HCT116 (cell line): Measurements from ENCODE around the gene NLRC5. TPM values are rescaled to one million over a fixed set of nuclear protein-coding genes. Genes with fewer than 3 reads are reported as not detected.

Experiments
- ATAC-seq: fragments of 200-7000 bp; cut with Tn5 transposase; 2 replicates; pipeline ENCODE4 v1.9.1; 2020; ENCODE audit warnings: mild to moderate bottlenecking, moderate library complexity
- BruUV-seq: library from RNA; stranded (reverse); fragments of 400-500 nt; replicated peaks from 2 replicates; lab custom pipeline; 2021; lab: Mats Ljungman, UMichigan
- CTCF ChIA-PET: fragments of 300-600 bp; sonication (Branson Sonifier 250); formaldehyde crosslinking; loops from one replicate; lab custom pipeline; 2021; ENCODE audit warnings: antibody characterized with exemption; lab: Charles Lee
- POLR2A ChIA-PET: fragments of 300-600, 350-600 bp; sonication (Branson Sonifier 250); formaldehyde crosslinking; loops from one replicate; lab custom pipeline; 2021; ENCODE audit warnings: antibody characterized with exemption; lab: Charles Lee
- RAD21 ChIA-PET, 2 experiments: fragments of 300-600 bp; sonication (Branson Sonifier 250); formaldehyde crosslinking; loops; one replicate each; lab custom pipeline; 2023; ENCODE audit warnings: low total read pairs in 2 of 2; ENCODE audit not compliant: uncharacterized antibody in 2 of 2, unreplicated experiment in 2 of 2, low non-redundant PET in 1 of 2; lab: Charles Lee
- DNase-seq: peaks from one replicate; pipeline ENCODE4 v3.0.0-alpha.2; 2010; ENCODE audit warnings: low read depth, low spot score
- H2AFZ ChIP-seq: fragments of 200-600 bp; shearing (Covaris generic), sonication (generic); 2 replicates; pipeline ENCODE4 v1.6.1; 2017; ENCODE audit warnings: low read depth, mixed run types, mixed read lengths, antibody characterized with exemption, low read length; ENCODE audit not compliant: poor library complexity, severe bottlenecking
- H3K27ac ChIP-seq: 2 replicates; pipeline ENCODE4 v1.5.1; 2012; ENCODE audit warnings: low read depth, low read length
- H3K27me3 ChIP-seq: fragments of 200-600 bp; sonication (generic); 2 replicates; pipeline ENCODE4 v1.6.1; 2016; ENCODE audit warnings: mixed run types, low read length, mixed read lengths; ENCODE audit not compliant: insufficient read depth
- H3K36me3 ChIP-seq, 2 experiments: fragments of 200-500 bp in 1 of 2; fragments of 200-600 bp in 1 of 2; sonication (Bioruptor generic) in 1 of 2; sonication (generic) in 1 of 2; 2 replicates each; pipeline versions ENCODE4 v1.5.1 to v1.6.1; 2014 to 2016; ENCODE audit warnings: low read length in 2 of 2, inconsistent platforms in 1 of 2, mixed read lengths in 1 of 2, mixed run types in 1 of 2; ENCODE audit not compliant: insufficient read depth in 2 of 2, control insufficient read depth in 1 of 2
- H3K4me1 ChIP-seq, 2 experiments: fragments of 200-600 bp in 1 of 2; sonication (generic) in 1 of 2; 2 replicates each; pipeline versions ENCODE4 v1.5.1 to v1.6.1; 2012 to 2017; ENCODE audit warnings: low read length in 2 of 2, inconsistent platforms in 1 of 2, mild to moderate bottlenecking in 1 of 2, mixed read lengths in 1 of 2, mixed run types in 1 of 2, moderate library complexity in 1 of 2; ENCODE audit not compliant: insufficient read depth in 2 of 2, control insufficient read depth in 1 of 2
- H3K4me2 ChIP-seq: fragments of 200-600 bp; sonication (generic); 2 replicates; pipeline ENCODE4 v1.6.1; 2017; ENCODE audit warnings: mixed run types, low read length, mixed read lengths
- H3K4me3 ChIP-seq, 2 experiments: fragments of 200-600 bp in 1 of 2; sonication (generic) in 1 of 2; replicated peaks in 1 of 2; 2 replicates each; pipeline ENCODE4 v1.5.1; 2011 to 2016; ENCODE audit warnings: low read length in 2 of 2, control low read depth in 1 of 2, low read depth in 1 of 2, mild to moderate bottlenecking in 1 of 2, mixed read lengths in 1 of 2, mixed run types in 1 of 2
- H3K79me2 ChIP-seq: fragments of 200-600 bp; sonication (generic); 2 replicates; pipeline ENCODE4 v1.6.1; 2017; ENCODE audit warnings: mild to moderate bottlenecking, mixed run types, low read length, moderate library complexity, mixed read lengths; ENCODE audit not compliant: insufficient read depth
- H3K9ac ChIP-seq: fragments of 200-600 bp; sonication (generic); 2 replicates; pipeline ENCODE4 v1.6.1; 2016; ENCODE audit warnings: low read length, mixed read lengths
- H3K9me2 ChIP-seq: fragments of 200-600 bp; sonication (generic), shearing (Covaris generic); 2 replicates; pipeline ENCODE4 v1.6.1; 2017; ENCODE audit warnings: mixed run types, mild to moderate bottlenecking, moderate library complexity; ENCODE audit not compliant: insufficient read depth
- H3K9me3 ChIP-seq, 2 experiments: fragments of 200-500 bp in 1 of 2; fragments of 200-600 bp in 1 of 2; sonication (Bioruptor generic) in 1 of 2; sonication (generic) in 1 of 2; 2 replicates each; pipeline ENCODE4 v1.6.1; 2014 to 2017; ENCODE audit warnings: low read length in 2 of 2, mixed read lengths in 2 of 2, inconsistent platforms in 1 of 2, low read depth in 1 of 2, mild to moderate bottlenecking in 1 of 2, mixed run types in 1 of 2, moderate library complexity in 1 of 2; ENCODE audit not compliant: control insufficient read depth in 1 of 2, insufficient read depth in 1 of 2
- H4K20me1 ChIP-seq: fragments of 200-600 bp; sonication (generic), shearing (Covaris generic); 2 replicates; pipeline ENCODE4 v1.6.1; 2017; ENCODE audit warnings: mixed run types, mild to moderate bottlenecking, moderate library complexity; ENCODE audit not compliant: insufficient read depth
- CEBPB ChIP-seq: IDR thresholded peaks from 2 replicates; pipeline ENCODE4 v1.6.1; 2012; ENCODE audit warnings: low read depth
- EGR1 ChIP-seq: IDR thresholded peaks from 2 replicates; pipeline ENCODE4 v1.6.1; 2012; ENCODE audit warnings: low read depth
- ELF1 ChIP-seq: IDR thresholded peaks from 2 replicates; pipeline ENCODE4 v1.6.1; 2012; ENCODE audit warnings: low read depth, borderline replicate concordance
- FOSL1 ChIP-seq: IDR thresholded peaks from 2 replicates; pipeline ENCODE4 v1.6.1; 2012; ENCODE audit warnings: low read depth
- POLR2A ChIP-seq: IDR thresholded peaks from 2 replicates; pipeline ENCODE4 v1.7.0; 2011; ENCODE audit warnings: borderline replicate concordance; ENCODE audit not compliant: insufficient read depth, insufficient read length; ENCODE audit errors: extremely low read depth
- SIN3A ChIP-seq: IDR thresholded peaks from 2 replicates; pipeline ENCODE4 v1.6.1; 2012; ENCODE audit warnings: low read depth
- SP1 ChIP-seq: IDR thresholded peaks from 2 replicates; pipeline ENCODE4 v1.6.1; 2012; ENCODE audit warnings: low read depth
- intact Hi-C: fragments of 100-400 bp; cut with micrococcal nuclease; formaldehyde crosslinking; loops from 2 replicates; pipeline ENCODE4 v1.10.0; 2022
- total RNA-seq: library from RNA; stranded (reverse); gene quantifications from one replicate; pipeline ENCODE4 v1.2.1, GENCODE V29; 2021; ENCODE audit not compliant: unreplicated experiment
- TF ChIP-seq, protein P1 (sequence below): IDR thresholded peaks from 2 replicates; pipeline ENCODE4 v1.6.1; 2012
- TF ChIP-seq, protein P2 (sequence below): IDR thresholded peaks from 2 replicates; pipeline ENCODE4 v1.6.1; 2012
- TF ChIP-seq, protein P3 (sequence below): IDR thresholded peaks from 2 replicates; pipeline ENCODE4 v1.6.1; 2012; ENCODE audit warnings: low read depth

NLRC5 gene
- total RNA-seq, 1 experiment from 2014 or later: 10.4 TPM

DNA sequence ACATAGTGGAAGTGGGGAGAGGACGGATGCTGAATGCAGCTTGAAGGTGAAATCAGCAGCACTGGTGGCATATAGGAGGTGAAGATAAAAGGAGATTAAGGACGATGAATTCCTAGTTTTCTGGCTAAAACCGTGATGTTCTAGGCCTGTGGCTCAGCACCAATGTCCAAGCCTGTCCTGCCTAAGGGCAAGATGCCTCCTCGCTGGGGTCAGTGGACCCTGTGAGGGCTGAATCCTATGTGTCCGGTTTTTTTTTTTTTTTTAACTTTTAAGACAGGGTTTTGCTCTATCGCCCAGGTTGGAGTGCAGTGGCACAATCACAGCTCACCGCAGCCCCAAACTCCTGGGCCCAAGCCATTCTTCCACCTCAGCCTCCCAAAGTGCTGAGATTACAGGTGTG lies 115.8 kb downstream of the NLRC5 start:
- Histone ChIP-seq H2AFZ (no peak overlapping the region), H3K9me2 (no peaks in the 10 kb centered on the region), H3K27me3 (no peaks in the 10 kb centered on the region), H3K9ac (no peak overlapping the region), H3K4me3 (no peak overlapping the region), H3K4me2 (no peak overlapping the region), H3K9me3 (no peaks in the 10 kb centered on the region), H3K79me2 (peaks cover 3% of the 10 kb centered on the region; the same call in 1 of the 2 replicates), H3K27ac (no peak overlapping the region), H3K4me1 (peaks cover 6 to 52% of the 10 kb centered on the region in 2 experiments), H4K20me1 (no peaks in the 10 kb centered on the region), H3K36me3 (no peaks in the 10 kb centered on the region)
- DNase-seq (no peak), ATAC-seq (no peak)
- ChIA-PET POLR2A (no interaction called here), RAD21 (no interaction called here), CTCF (interaction anchor here (1.7 kb wide), 1 partner anchor 12 kb away, joined by 6 read pairs; the partner anchor contains the start of gene CPNE2)
- intact Hi-C loops: no loop called here
- no peak for TF ChIP-seq SP1
- TF ChIP-seq EGR1: no peak
- TF ChIP-seq, protein P1, sequence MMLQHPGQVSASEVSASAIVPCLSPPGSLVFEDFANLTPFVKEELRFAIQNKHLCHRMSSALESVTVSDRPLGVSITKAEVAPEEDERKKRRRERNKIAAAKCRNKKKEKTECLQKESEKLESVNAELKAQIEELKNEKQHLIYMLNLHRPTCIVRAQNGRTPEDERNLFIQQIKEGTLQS: no peak
- TF ChIP-seq, protein P2, sequence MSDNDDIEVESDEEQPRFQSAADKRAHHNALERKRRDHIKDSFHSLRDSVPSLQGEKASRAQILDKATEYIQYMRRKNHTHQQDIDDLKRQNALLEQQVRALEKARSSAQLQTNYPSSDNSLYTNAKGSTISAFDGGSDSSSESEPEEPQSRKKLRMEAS: no peak
- TF ChIP-seq FOSL1: no peak
- no peak for TF ChIP-seq SIN3A
- TF ChIP-seq POLR2A: no peak
- TF ChIP-seq ELF1: no peak
- TF ChIP-seq, protein P3, sequence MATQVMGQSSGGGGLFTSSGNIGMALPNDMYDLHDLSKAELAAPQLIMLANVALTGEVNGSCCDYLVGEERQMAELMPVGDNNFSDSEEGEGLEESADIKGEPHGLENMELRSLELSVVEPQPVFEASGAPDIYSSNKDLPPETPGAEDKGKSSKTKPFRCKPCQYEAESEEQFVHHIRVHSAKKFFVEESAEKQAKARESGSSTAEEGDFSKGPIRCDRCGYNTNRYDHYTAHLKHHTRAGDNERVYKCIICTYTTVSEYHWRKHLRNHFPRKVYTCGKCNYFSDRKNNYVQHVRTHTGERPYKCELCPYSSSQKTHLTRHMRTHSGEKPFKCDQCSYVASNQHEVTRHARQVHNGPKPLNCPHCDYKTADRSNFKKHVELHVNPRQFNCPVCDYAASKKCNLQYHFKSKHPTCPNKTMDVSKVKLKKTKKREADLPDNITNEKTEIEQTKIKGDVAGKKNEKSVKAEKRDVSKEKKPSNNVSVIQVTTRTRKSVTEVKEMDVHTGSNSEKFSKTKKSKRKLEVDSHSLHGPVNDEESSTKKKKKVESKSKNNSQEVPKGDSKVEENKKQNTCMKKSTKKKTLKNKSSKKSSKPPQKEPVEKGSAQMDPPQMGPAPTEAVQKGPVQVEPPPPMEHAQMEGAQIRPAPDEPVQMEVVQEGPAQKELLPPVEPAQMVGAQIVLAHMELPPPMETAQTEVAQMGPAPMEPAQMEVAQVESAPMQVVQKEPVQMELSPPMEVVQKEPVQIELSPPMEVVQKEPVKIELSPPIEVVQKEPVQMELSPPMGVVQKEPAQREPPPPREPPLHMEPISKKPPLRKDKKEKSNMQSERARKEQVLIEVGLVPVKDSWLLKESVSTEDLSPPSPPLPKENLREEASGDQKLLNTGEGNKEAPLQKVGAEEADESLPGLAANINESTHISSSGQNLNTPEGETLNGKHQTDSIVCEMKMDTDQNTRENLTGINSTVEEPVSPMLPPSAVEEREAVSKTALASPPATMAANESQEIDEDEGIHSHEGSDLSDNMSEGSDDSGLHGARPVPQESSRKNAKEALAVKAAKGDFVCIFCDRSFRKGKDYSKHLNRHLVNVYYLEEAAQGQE: no peak
- TF ChIP-seq CEBPB: no peak
- BruUV-seq: no TSS peak
